Measurements from ENCODE around the gene BFSP2.

DNA sequence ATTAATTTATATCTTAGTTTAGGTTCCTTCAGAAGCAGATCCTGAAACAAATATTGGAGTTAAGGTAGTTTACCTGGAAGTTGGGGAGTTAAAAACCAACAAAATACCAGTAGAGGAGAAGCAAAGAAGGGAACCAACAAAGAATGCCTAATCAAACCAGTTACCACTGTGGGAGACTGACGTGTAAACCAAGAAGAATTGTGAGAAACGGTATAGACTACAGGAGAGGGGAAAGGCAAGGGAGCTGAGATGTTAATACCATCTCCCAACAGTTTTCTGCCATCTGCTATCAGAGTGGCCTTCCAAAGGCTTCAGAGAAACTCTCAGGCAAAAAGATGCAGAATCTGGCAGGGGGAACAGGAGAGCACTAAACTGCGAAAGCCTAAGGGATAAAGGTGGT, 53.5 kb downstream of the BFSP2 start:
- TF ChIP-seq, protein P1, sequence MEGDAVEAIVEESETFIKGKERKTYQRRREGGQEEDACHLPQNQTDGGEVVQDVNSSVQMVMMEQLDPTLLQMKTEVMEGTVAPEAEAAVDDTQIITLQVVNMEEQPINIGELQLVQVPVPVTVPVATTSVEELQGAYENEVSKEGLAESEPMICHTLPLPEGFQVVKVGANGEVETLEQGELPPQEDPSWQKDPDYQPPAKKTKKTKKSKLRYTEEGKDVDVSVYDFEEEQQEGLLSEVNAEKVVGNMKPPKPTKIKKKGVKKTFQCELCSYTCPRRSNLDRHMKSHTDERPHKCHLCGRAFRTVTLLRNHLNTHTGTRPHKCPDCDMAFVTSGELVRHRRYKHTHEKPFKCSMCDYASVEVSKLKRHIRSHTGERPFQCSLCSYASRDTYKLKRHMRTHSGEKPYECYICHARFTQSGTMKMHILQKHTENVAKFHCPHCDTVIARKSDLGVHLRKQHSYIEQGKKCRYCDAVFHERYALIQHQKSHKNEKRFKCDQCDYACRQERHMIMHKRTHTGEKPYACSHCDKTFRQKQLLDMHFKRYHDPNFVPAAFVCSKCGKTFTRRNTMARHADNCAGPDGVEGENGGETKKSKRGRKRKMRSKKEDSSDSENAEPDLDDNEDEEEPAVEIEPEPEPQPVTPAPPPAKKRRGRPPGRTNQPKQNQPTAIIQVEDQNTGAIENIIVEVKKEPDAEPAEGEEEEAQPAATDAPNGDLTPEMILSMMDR (conservative IDR thresholded peaks at IDR 0.05), result no peak
- no peak for TF ChIP-seq ZFX (IDR thresholded peaks at IDR 0.05)
